H9 (cell line): ENCODE data around the gene ACADL. TPM values are rescaled to one million over a fixed set of nuclear protein-coding genes. Genes with fewer than 3 reads are reported as not detected.

Experiments
- DNase-seq: peaks from one replicate; pipeline ENCODE4 v3.0.0-alpha.2; 2017
- H2AFZ ChIP-seq: one replicate; pipeline ENCODE4 v1.6.1; 2013; ENCODE audit warnings: mild to moderate bottlenecking, low read length, control low read depth, moderate library complexity
- H2AK5ac ChIP-seq: 2 replicates; pipeline ENCODE4 v1.6.1; 2013; ENCODE audit warnings: low read length, control low read depth, mixed read lengths; ENCODE audit not compliant: insufficient read length
- H2BK120ac ChIP-seq: one replicate; pipeline ENCODE4 v1.6.1; 2013; ENCODE audit warnings: low read depth, mild to moderate bottlenecking, low read length, control low read depth, inconsistent platforms; ENCODE audit not compliant: poor library complexity, severe bottlenecking
- H2BK12ac ChIP-seq: 2 replicates; pipeline ENCODE4 v1.6.1; 2013; ENCODE audit warnings: low read length, control low read depth, mixed read lengths, low read depth; ENCODE audit not compliant: insufficient read length
- H2BK15ac ChIP-seq: 2 replicates; pipeline ENCODE4 v1.6.1; 2013; ENCODE audit warnings: low read depth, low read length, control low read depth
- H2BK20ac ChIP-seq: one replicate; pipeline ENCODE4 v1.6.1; 2013; ENCODE audit warnings: low read depth, mild to moderate bottlenecking, low read length, control low read depth, inconsistent platforms; ENCODE audit not compliant: poor library complexity, severe bottlenecking
- H2BK5ac ChIP-seq: 2 replicates; pipeline ENCODE4 v1.6.1; 2013; ENCODE audit warnings: low read length, control low read depth, mixed read lengths; ENCODE audit not compliant: insufficient read length
- H3K14ac ChIP-seq: 2 replicates; pipeline ENCODE4 v1.6.1; 2013; ENCODE audit warnings: low read length, control low read depth; ENCODE audit not compliant: insufficient read depth
- H3K18ac ChIP-seq: 2 replicates; pipeline ENCODE4 v1.6.1; 2013; ENCODE audit warnings: low read depth, mild to moderate bottlenecking, mixed read lengths, low read length, control low read depth; ENCODE audit not compliant: insufficient read length
- H3K23ac ChIP-seq: 2 replicates; pipeline ENCODE4 v1.6.1; 2013; ENCODE audit warnings: low read length, control low read depth, mixed read lengths, low read depth; ENCODE audit not compliant: insufficient read length
- H3K23me2 ChIP-seq: 2 replicates; pipeline ENCODE4 v1.6.1; 2013; ENCODE audit warnings: low read depth, mild to moderate bottlenecking, mixed read lengths, low read length, control low read depth; ENCODE audit not compliant: insufficient read length, poor library complexity, severe bottlenecking
- H3K27ac ChIP-seq: 2 replicates; pipeline ENCODE4 v1.5.1; 2013; ENCODE audit warnings: low read length, control low read depth, mixed read lengths, low read depth; ENCODE audit not compliant: insufficient read length
- H3K27me3 ChIP-seq: 2 replicates; pipeline ENCODE4 v1.6.1; 2013; ENCODE audit warnings: low read length, control low read depth, inconsistent platforms; ENCODE audit not compliant: insufficient read depth
- H3K4ac ChIP-seq: 2 replicates; pipeline ENCODE4 v1.6.1; 2013; ENCODE audit warnings: low read depth, mild to moderate bottlenecking, control low read depth, inconsistent platforms, low read length, moderate library complexity
- H3K4me1 ChIP-seq: 2 replicates; pipeline ENCODE4 v1.6.1; 2013; ENCODE audit warnings: low read length, control low read depth, inconsistent platforms; ENCODE audit not compliant: insufficient read depth
- H3K4me2 ChIP-seq: 2 replicates; pipeline ENCODE4 v1.6.1; 2013; ENCODE audit warnings: low read length, control low read depth, mixed read lengths; ENCODE audit not compliant: insufficient read length, insufficient read depth
- H3K56ac ChIP-seq: 2 replicates; pipeline ENCODE4 v1.6.1; 2013; ENCODE audit warnings: low read depth, mild to moderate bottlenecking, mixed read lengths, low read length, control low read depth; ENCODE audit not compliant: insufficient read length
- H3K79me1 ChIP-seq: 2 replicates; pipeline ENCODE4 v1.6.1; 2013; ENCODE audit warnings: low read depth, mild to moderate bottlenecking, moderate library complexity, low read length, control low read depth, inconsistent platforms; ENCODE audit not compliant: insufficient read depth, poor library complexity, severe bottlenecking
- H3K79me2 ChIP-seq: 2 replicates; pipeline ENCODE4 v1.6.1; 2013; ENCODE audit warnings: low read length, control low read depth, inconsistent platforms; ENCODE audit not compliant: insufficient read depth
- H3K9ac ChIP-seq: 2 replicates; pipeline ENCODE4 v1.6.1; 2013; ENCODE audit warnings: low read length, control low read depth, mixed read lengths; ENCODE audit not compliant: insufficient read length; ENCODE audit errors: extremely low read depth
- H3K9me3 ChIP-seq: one replicate; pipeline ENCODE4 v1.6.1; 2013; ENCODE audit warnings: low read depth, low read length, inconsistent platforms; ENCODE audit not compliant: control insufficient read depth
- H3T11ph ChIP-seq: one replicate; pipeline ENCODE4 v1.6.1; 2013; ENCODE audit warnings: mild to moderate bottlenecking, low read length, control low read depth, inconsistent platforms
- H4K20me1 ChIP-seq: one replicate; pipeline ENCODE4 v1.6.1; 2013; ENCODE audit not compliant: control insufficient read depth, insufficient read length, insufficient read depth
- H4K5ac ChIP-seq: 2 replicates; pipeline ENCODE4 v1.6.1; 2013; ENCODE audit warnings: low read depth, mild to moderate bottlenecking, mixed read lengths, low read length, control low read depth; ENCODE audit not compliant: insufficient read length
- H4K8ac ChIP-seq: replicated peaks from 2 replicates; pipeline ENCODE4 v1.6.1; 2013; ENCODE audit warnings: low read length, control low read depth, mixed read lengths, low read depth; ENCODE audit not compliant: insufficient read length
- H4K91ac ChIP-seq: 2 replicates; pipeline ENCODE4 v1.6.1; 2013; ENCODE audit warnings: low read depth, mild to moderate bottlenecking, moderate library complexity, mixed read lengths, low read length, control low read depth; ENCODE audit not compliant: insufficient read length
- H3K27ac Mint-ChIP-seq, 3 experiments: 2 replicates in 2 of 3; 3 replicates in 1 of 3; pipeline ENCODE4 v1.8.0; 2020 to 2021; ENCODE audit warnings: mixed read lengths in 3 of 3, mild to moderate bottlenecking in 1 of 3, moderate library complexity in 1 of 3
- H3K27me3 Mint-ChIP-seq: 2 replicates; pipeline ENCODE4 v1.8.0; 2021; ENCODE audit warnings: low read depth, mild to moderate bottlenecking, moderate library complexity, mixed read lengths
- H3K36me3 Mint-ChIP-seq, 3 experiments: 2 replicates in 2 of 3; 3 replicates in 1 of 3; pipeline ENCODE4 v1.8.0; 2020 to 2021; ENCODE audit warnings: low read depth in 3 of 3, mixed read lengths in 3 of 3; ENCODE audit not compliant: insufficient read depth in 1 of 3
- H3K4me1 Mint-ChIP-seq, 2 experiments: 2 replicates each; pipeline ENCODE4 v1.8.0; 2020; ENCODE audit warnings: mixed read lengths in 2 of 2
- H3K4me3 Mint-ChIP-seq, 2 experiments: 2 replicates in 1 of 2; 3 replicates in 1 of 2; pipeline ENCODE4 v1.8.0; 2020 to 2021; ENCODE audit warnings: mild to moderate bottlenecking in 2 of 2, mixed read lengths in 2 of 2, moderate library complexity in 1 of 2
- H3K9me3 Mint-ChIP-seq, 2 experiments: 2 replicates in 1 of 2; 3 replicates in 1 of 2; pipeline ENCODE4 v1.8.0; 2020; ENCODE audit warnings: mild to moderate bottlenecking in 2 of 2, mixed read lengths in 2 of 2, moderate library complexity in 1 of 2
- CTCF ChIP-seq: fragments of 200-600 bp; sonication (generic); conservative IDR thresholded peaks from 3 replicates; pipeline ENCODE4 v1.8.0; 2021; ENCODE audit warnings: antibody characterized with exemption, mild to moderate bottlenecking
- WGBS: extraction: QIAGEN DNeasy Blood & Tissue Kit; methylation state at CpG from one replicate; pipeline ENCODE4 v1.1.7; 2013; ENCODE audit warnings: missing lambda C conversion rate, low lambda C conversion rate, mixed read lengths; ENCODE audit not compliant: insufficient read length; ENCODE audit errors: extremely low coverage; 5-methylcytosine and 5-hydroxymethylcytosine counted together
- total RNA-seq: library from RNA; stranded (reverse); gene quantifications from 2 replicates; pipeline ENCODE4 v1.2.1, GENCODE V29; 2021

ACADL gene
- total RNA-seq, 1 experiment from 2014 or later: 0.26 TPM

GRCh38 chr2:210230518-210230917 is 5.3 kb upstream of the ACADL start:
- Mint-ChIP-seq H3K4me1 (peaks cover 10 to 20% of the 10 kb centered on the region in 2 experiments), H3K4me3 (no peak overlapping the region), H3K27me3 (peaks cover 19% of the 10 kb centered on the region), H3K36me3 (no peaks in the 10 kb centered on the region; a peak in 1 of 7 replicates), H3K9me3 (no peaks in the 10 kb centered on the region), H3K27ac (no peak overlapping the region)
- TF ChIP-seq CTCF: no peak
- H3K56ac ChIP-seq: no peak overlapping the region
- no peak overlapping the region for H2BK5ac ChIP-seq
- no peak overlapping the region for H3K4ac ChIP-seq
- WGBS: no CpG with 5 or more reads among the region's 2 CpGs
- no peak overlapping the region for H2BK20ac ChIP-seq
- no peak overlapping the region for H4K91ac ChIP-seq
- H3K23me2 ChIP-seq: peaks cover 2% of the 10 kb centered on the region
- H4K8ac ChIP-seq: no peak overlapping the region
- DNase-seq: no peak
- no peak overlapping the region for H2AFZ ChIP-seq
- no peak overlapping the region for H2BK15ac ChIP-seq
- H3K79me2 ChIP-seq: no peaks in the 10 kb centered on the region
- no peak overlapping the region for H3K23ac ChIP-seq
- H3K27ac ChIP-seq: no peak overlapping the region
- H3K27me3 ChIP-seq: peaks cover 4% of the 10 kb centered on the region; the same call in 1 of the 2 replicates
- no peaks in the 10 kb centered on the region for H3K9me3 ChIP-seq
- H3K9ac ChIP-seq: no peak overlapping the region
- no peaks in the 10 kb centered on the region for H3K4me1 ChIP-seq
- H2BK12ac ChIP-seq: no peak overlapping the region
- no peak overlapping the region for H3T11ph ChIP-seq
- H3K4me2 ChIP-seq: no peak overlapping the region
- H3K18ac ChIP-seq: no peak overlapping the region
- no peak overlapping the region for H2AK5ac ChIP-seq
- no peaks in the 10 kb centered on the region for H3K79me1 ChIP-seq
- no peaks in the 10 kb centered on the region for H4K20me1 ChIP-seq
- H3K14ac ChIP-seq: no peak overlapping the region
- H2BK120ac ChIP-seq: no peak overlapping the region
- H4K5ac ChIP-seq: no peak overlapping the region
